ENCODE results near the gene ATRNL1. TPM values are rescaled to one million over a fixed set of nuclear protein-coding genes. Genes with fewer than 3 reads are reported as not detected.

ATRNL1 gene
- total RNA-seq, 4 donors from 2014 or later: 3.5 to 27.2 (median 4.1) TPM

DNA sequence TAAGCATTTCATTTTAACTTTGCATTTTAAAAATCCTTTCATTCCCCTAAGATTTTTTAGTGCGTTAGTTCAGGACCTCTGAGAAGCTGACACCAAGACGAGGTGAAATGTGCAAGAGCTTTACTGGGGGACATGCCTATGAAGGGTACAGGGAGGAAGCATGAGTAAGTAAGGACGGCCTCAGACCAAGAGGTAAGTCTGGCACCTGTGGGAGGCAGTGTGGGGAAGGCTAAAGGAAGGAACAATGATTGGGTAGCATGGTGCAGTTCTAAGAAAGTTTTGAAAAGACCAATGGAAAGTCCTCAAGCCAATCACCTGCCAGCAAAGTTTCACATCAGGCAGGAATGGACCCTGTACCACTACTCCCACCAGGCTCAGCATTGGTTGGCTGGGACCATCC lies 810.7 kb downstream of the ATRNL1 start:
- Histone ChIP-seq H3K36me3 (no peaks in the 10 kb centered on the region), H3K9me3 (no peaks in the 10 kb centered on the region), H3K4me1 (no peaks in the 10 kb centered on the region), H3K27ac (no peak overlapping the region), H3K4me3 (no peak overlapping the region), H3K27me3 (no peaks in the 10 kb centered on the region)
- DNase-seq: no peak
- TF ChIP-seq POLR2A (IDR thresholded peaks at IDR 0.05): no peak
- TF ChIP-seq, protein P1, sequence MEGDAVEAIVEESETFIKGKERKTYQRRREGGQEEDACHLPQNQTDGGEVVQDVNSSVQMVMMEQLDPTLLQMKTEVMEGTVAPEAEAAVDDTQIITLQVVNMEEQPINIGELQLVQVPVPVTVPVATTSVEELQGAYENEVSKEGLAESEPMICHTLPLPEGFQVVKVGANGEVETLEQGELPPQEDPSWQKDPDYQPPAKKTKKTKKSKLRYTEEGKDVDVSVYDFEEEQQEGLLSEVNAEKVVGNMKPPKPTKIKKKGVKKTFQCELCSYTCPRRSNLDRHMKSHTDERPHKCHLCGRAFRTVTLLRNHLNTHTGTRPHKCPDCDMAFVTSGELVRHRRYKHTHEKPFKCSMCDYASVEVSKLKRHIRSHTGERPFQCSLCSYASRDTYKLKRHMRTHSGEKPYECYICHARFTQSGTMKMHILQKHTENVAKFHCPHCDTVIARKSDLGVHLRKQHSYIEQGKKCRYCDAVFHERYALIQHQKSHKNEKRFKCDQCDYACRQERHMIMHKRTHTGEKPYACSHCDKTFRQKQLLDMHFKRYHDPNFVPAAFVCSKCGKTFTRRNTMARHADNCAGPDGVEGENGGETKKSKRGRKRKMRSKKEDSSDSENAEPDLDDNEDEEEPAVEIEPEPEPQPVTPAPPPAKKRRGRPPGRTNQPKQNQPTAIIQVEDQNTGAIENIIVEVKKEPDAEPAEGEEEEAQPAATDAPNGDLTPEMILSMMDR (IDR thresholded peaks at IDR 0.05): no peak

DNA sequence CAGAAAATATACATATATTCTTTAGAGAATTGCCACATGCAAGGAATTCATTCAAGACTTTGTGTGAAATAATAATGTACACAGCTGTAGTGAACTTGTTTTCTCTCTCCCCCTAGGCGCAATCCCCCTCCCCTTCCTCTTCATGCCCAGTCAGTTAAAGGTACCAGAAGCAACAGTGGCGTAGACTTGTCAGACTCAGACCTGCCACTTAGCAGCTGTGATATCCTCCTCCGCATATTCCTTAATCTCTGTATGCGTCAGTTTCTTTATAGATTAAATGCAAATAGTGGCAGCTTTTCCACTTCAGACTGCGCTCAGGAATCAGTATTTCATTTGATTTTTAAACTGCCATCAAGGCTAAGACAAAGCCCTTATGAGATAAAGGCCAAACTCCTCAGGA lies 815.9 kb downstream of the ATRNL1 start:
- Histone ChIP-seq H3K4me3 (no peak overlapping the region), H3K36me3 (no peaks in the 10 kb centered on the region), H3K27ac (no peak overlapping the region), H3K27me3 (no peaks in the 10 kb centered on the region), H3K9me3 (no peaks in the 10 kb centered on the region), H3K4me1 (no peaks in the 10 kb centered on the region)
- TF ChIP-seq POLR2A (IDR thresholded peaks at IDR 0.05): no peak
- TF ChIP-seq, protein P1 (IDR thresholded peaks at IDR 0.05): no peak
- no peak for DNase-seq

- no peaks in the 10 kb centered on the region for H3K27me3 ChIP-seq
- no peak for DNase-seq
- no peaks in the 10 kb centered on the region for H3K4me1 ChIP-seq
- no peaks in the 10 kb centered on the region for H3K9me3 ChIP-seq
- H3K36me3 ChIP-seq: no peaks in the 10 kb centered on the region
- no peak overlapping the region for H3K27ac ChIP-seq
- TF ChIP-seq POLR2A (IDR thresholded peaks at IDR 0.05): no peak
- TF ChIP-seq, protein P1 (IDR thresholded peaks at IDR 0.05): no peak
- no peak overlapping the region for H3K4me3 ChIP-seq
Observed at GRCh38 chr10:115909962-115910731, 817.0 kb downstream of the ATRNL1 start.

DNA sequence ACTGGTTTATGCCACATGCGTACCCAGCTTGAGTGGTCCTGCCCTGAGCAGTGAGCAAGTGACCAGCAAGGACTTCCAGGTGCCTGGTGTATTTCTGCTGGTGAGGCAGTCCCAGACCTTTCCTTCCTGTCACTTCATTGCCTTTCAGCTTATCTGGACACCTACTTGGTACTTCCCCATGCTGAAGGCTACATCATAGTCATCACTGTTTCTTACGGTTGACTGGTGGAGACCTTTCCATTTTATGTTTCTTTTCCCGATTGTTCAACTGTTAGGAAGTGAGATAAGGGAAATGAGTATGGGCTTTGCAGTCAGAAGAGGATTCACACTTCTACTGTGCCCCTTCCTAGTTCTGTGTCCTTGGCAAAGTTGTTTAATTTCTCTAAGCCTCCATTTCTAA lies 821.3 kb downstream of the ATRNL1 start:
- no peaks in the 10 kb centered on the region for H3K4me1 ChIP-seq
- no peak for DNase-seq
- no peak overlapping the region for H3K27ac ChIP-seq
- no peaks in the 10 kb centered on the region for H3K36me3 ChIP-seq
- H3K27me3 ChIP-seq: no peaks in the 10 kb centered on the region
- H3K4me3 ChIP-seq: no peak overlapping the region
- H3K9me3 ChIP-seq: no peaks in the 10 kb centered on the region
- TF ChIP-seq, protein P1 (IDR thresholded peaks at IDR 0.05): no peak
- no peak for TF ChIP-seq POLR2A (IDR thresholded peaks at IDR 0.05)

- TF ChIP-seq POLR2A (IDR thresholded peaks at IDR 0.05): no peak
- TF ChIP-seq, protein P1 (IDR thresholded peaks at IDR 0.05): no peak
- H3K4me3 ChIP-seq: no peak overlapping the region
- no peak overlapping the region for H3K27ac ChIP-seq
- no peak for DNase-seq
- no peaks in the 10 kb centered on the region for H3K27me3 ChIP-seq
- H3K4me1 ChIP-seq: no peaks in the 10 kb centered on the region
- H3K36me3 ChIP-seq: no peaks in the 10 kb centered on the region
- no peaks in the 10 kb centered on the region for H3K9me3 ChIP-seq
Observed at GRCh38 chr10:115915429-115915828, 822.3 kb downstream of the ATRNL1 start.

Data from Peyer's patch (tissue), 4 donors.